GM19351 (cell line): ENCODE results near the gene ARHGEF4.
"Not testable (repeated sequence)": the region's sequence is repeated elsewhere in the genome, so short reads cannot be mapped to it uniquely, and the experiment has no call there.

Source experiments
- ATAC-seq: cut with Tn5 transposase; IDR thresholded peaks from one replicate; pipeline ENCODE4 v1.9.1; 2021; ENCODE audit warnings: mild to moderate bottlenecking, moderate library complexity; ENCODE audit not compliant: unreplicated experiment

Gene ARHGEF4

GRCh38 chr2:130882111-130882690 lies 45.5 kb downstream of the ARHGEF4 start:
- ATAC-seq = no peak

GRCh38 chr2:130882991-130883390 lies 46.3 kb downstream of the ARHGEF4 start:
- ATAC-seq = no peak

GRCh38 chr2:130883496-130883895 lies 46.8 kb downstream of the ARHGEF4 start:
- ATAC-seq = no peak

DNA sequence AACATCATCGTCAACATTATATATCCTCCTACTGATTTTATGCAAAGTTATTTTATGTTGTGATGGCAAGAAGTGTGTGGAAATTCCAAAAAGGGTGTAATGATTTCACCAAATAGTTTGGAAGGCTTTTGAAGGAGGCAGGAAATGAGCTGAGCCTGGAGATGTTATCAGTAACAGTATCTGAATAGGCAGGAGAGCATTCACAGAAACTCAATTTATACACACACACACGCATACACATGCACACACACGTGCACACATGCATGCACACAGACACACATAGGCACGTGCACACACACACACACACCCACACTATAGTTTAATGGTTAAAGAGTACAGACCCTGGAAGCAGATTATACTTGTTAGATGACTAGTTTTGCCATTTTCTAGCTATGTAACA lies 47.3 kb downstream of the ARHGEF4 start:
- no peak for ATAC-seq

GRCh38 chr2:130884503-130884902 lies 47.8 kb downstream of the ARHGEF4 start:
- ATAC-seq = no peak

DNA sequence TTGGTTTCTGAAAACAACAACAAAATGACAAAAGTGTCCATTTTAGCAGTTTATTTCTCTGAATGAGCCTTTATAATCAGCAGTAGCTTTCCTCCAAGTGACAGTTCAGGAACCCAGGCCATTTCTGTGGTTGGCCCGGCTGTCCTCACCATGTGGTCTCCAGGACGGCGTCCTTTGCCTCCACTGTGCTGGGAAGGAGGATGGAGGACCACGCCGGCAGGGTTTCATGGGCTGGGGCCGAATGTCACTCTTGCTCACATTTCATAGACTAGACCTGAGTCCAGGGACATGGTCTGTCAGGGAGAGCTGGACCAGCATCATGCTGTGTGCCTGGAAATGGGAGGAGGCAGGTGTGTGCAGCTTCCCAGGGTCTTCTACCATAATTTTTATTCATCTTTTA lies 50.9 kb downstream of the ARHGEF4 start:
- ATAC-seq = no peak

- no peak for ATAC-seq
Measured at GRCh38 chr2:130890941-130891669, 54.4 kb downstream of the ARHGEF4 start.

DNA sequence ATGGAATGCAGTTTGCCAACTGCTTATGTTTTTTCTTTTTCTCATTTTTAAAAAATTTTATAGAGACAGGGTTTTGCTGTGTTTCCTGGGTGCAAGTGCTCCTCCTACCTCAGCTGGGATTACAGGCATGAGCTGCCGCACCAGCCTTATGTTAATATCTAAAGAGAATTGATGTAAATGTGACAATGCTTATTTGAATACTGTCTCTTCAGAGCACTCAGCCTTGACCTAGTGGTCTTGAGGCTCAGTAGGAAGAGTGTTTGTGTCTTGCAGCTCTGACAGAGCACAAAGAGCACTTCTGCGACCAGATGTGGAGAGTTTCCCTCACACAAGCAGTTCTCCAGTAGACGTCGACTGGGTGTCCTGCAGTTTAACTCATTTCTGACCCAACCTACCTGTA lies 55.3 kb downstream of the ARHGEF4 start:
- ATAC-seq = no peak

GRCh38 chr2:130892793-130893785 lies 56.4 kb downstream of the ARHGEF4 start:
- ATAC-seq = no peak

DNA sequence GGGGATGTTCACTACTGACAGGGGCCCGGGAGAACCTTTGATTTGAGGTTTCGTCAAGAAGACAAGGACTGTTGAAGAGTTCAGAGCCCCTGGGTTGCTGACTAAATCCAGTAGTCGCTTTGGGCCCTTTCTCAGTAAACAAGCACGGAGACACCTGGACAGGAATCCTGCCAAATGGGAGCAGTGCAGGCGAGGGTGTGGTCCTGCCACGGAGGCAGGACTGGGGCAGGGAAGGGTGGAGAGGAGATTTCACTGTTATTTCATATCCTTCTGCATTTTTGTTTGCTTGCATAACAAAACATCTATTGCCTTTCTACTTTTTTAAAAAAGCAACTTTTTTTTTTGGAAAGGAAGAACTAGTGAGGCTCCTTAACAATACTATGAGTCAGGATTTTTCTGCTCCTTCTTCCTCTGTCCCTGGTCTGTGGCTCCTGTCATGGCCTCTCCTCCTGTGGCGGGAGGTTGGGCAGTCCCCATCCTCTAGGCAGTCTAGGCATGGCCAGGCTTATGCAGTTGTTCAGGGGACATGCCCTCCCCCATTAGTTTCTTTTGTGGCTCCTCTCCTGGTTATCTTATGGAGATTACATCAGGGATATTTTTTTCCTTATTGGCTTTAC lies 57.7 kb downstream of the ARHGEF4 start:
- ATAC-seq = no peak

DNA sequence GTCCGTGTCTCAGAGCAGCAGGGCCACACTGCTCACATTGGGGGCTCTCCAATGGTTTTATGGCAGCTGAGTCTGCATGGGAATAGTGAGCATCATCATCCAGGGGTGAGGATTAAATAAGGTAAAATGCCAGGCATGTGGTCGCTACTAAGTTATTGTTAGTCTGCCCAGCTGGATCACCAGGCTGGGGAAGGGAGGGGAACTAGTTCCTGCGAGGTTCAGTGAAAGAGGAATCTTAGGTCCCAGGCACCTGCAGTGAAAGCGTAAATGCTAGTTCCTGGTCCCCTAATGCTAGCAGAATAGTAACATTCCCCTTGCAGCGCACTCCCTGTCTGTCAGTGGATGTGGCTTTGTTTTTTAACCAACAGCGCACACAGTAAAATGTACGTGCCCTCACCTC lies 60.1 kb downstream of the ARHGEF4 start:
- ATAC-seq = no peak

DNA sequence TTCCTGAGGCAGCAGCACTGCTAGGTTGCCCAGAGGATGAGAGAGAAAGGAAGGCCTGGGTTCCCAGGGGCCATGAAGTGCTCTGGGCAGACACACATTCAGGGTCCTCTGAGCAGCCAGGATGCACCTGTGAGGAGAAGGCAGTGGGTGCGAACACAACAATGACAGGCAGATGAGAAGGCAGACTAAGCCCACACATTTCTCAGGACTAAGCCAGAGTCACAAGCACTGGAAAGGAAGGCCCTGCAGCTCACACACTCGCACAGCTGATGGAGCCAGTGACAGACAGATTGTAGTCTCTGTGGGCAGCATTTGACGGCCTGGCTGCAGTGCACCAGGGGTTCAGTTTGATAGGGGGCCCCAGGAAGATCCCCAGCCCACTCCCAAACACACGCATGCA lies 61.8 kb downstream of the ARHGEF4 start:
- ATAC-seq = no peak

DNA sequence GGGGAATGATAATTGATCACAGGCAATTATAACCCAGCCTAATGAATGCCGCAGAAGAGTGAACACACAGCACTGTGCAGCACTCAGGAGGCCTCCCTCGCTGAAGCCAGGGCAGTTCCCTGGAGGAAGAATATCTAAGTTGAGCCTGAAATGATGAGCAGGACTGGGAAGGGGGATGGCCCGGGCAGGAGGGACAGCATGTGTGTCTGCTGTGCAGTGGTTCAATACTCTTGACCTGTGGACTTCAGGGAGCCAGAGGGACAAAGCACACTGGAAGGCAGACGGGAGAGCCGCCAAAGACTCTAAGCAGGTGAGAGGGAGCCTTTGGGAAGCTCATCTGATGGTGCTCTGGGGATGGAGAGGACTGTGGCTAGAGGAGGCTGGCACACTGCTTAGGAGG lies 62.6 kb downstream of the ARHGEF4 start:
- ATAC-seq = no peak

GRCh38 chr2:130901061-130901460 lies 64.3 kb downstream of the ARHGEF4 start:
- no peak for ATAC-seq

- ATAC-seq = not testable (repeated sequence)
Measured at GRCh38 chr2:130901626-130902025, 64.9 kb downstream of the ARHGEF4 start.

DNA sequence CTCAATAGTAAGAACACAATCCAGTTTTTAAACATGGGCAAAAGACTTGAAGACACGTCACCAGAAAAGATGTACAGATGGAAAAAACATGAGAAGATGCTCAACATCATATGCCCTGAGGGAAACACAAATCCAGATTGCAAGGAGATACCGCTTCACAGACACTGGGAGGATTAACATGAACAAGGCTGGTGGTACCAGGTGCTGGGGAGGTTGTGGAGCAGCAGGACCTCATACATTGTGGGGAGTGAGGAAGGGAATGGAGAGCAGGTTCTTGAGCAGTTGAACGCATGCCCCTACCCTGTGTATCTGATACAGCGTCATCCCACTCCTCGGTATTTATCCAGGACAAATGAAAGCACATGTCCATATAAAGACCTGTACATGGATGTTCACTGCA lies 72.1 kb downstream of the ARHGEF4 start:
- ATAC-seq = no peak

- no peak for ATAC-seq
Measured at GRCh38 chr2:130910931-130911330, 74.2 kb downstream of the ARHGEF4 start.

DNA sequence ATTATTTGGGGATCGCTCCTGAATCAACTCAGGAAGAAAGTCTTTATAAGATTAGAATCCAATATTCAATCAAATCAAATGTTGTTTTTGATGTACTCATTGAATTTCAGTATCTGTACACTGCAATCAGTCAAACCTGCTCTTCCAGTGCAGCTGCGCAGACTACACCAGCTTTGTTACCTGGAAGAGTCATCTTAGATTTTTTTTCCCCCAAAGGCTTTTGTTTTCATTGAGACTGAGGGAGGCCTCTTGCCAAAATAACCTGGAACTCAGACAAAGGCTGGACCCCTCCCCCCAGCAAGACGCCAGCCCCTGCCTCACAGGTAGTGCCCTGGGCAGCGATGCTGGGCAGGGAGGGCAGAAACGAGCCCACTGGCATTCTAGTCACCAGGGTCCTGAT lies 74.8 kb downstream of the ARHGEF4 start:
- no peak for ATAC-seq

DNA sequence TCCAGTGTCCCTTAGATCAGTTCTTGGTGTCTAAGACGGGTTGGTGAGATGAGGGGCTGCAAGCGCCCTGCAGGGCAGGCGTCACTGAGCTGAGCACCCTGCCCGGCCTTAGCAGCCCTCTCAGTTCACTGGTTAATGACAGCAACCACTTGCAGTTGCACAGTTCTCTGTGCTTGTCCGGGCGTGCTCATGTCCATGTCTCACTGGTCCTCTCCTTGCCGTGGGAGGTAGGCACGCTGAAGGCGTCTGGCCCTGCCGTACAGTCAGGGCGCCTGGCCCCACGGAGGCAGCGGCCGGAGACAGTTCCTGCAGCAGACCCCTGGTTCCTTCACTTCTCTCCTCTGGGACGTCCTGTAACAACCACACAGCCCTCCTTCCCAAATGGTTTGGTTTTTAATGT lies 75.3 kb downstream of the ARHGEF4 start:
- no peak for ATAC-seq

DNA sequence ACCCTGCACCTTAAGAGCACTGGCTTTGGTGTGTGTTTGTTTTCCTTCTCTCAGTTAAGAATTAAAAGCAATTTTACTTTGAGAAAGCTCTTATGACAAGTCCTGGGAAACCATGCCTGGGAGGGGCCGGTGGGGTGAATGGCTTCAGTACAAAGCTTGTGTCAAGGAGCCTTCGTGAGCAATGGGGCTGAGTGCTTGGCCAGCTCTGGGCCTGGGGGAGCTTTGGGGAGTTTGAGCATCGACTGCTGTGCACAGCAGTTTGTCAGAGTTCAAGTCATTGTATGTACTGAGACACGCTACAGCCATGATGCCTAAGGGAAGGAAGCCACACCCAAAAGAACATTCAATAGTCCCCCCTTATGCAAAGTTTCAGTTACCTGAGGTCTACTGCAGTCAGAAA lies 75.8 kb downstream of the ARHGEF4 start:
- ATAC-seq = no peak

DNA sequence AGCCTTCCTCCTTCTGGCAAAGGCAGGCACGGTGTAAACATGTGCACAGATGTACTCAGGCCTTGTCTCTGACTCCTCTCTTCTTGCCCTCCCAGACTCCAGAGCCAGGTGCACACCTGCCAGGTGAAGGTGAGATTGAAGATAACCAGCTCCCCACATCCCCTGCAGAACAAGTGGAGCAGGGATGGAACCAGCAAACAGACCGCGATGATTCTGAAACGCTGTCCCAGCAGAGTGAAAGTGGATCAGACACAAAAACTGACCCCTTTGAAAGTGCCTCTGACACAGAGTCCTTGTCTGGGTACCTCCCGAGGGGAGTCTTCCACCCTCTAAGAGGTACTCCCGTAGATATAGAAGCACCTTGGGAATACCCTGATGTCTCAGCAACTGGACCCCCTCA lies 77.2 kb downstream of the ARHGEF4 start:
- no peak for ATAC-seq
